Keratinocyte (primary cell): ENCODE measurements around the gene GPATCH4. TPM values are rescaled to one million over a fixed set of nuclear protein-coding genes. Genes with fewer than 3 reads are reported as not detected.

ENCODE experiments used
- DNase-seq: peaks from one replicate; pipeline ENCODE4 v3.0.0-alpha.2; 2011; ENCODE audit warnings: low read depth, missing footprints, low spot score
- FAIRE-seq: peaks from 2 replicates; lab custom pipeline; 2011; peaks lifted over from hg19 to GRCh38; lab: Jason Lieb, UNC
- H2AFZ ChIP-seq: 2 replicates; pipeline ENCODE4 v1.6.0; 2012; ENCODE audit warnings: low read length, control low read depth, inconsistent platforms; ENCODE audit not compliant: control insufficient read depth
- H3K27ac ChIP-seq: 2 replicates; pipeline ENCODE4 v1.5.1; 2011; ENCODE audit warnings: low read length; ENCODE audit not compliant: control insufficient read depth, insufficient read depth
- H3K27me3 ChIP-seq: 3 replicates; pipeline ENCODE4 v1.6.0; 2011; ENCODE audit warnings: low read length; ENCODE audit not compliant: control insufficient read depth, insufficient read depth; ENCODE audit errors: extremely low read depth
- H3K36me3 ChIP-seq, 2 experiments: 2 replicates in 1 of 2; 3 replicates in 1 of 2; pipeline ENCODE4 v1.5.1; 2011; ENCODE audit warnings: low read length in 2 of 2, mild to moderate bottlenecking in 1 of 2; ENCODE audit not compliant: control insufficient read depth in 2 of 2, insufficient read depth in 2 of 2; ENCODE audit errors: extremely low read depth in 1 of 2
- H3K4me1 ChIP-seq: 3 replicates; pipeline ENCODE4 v1.5.1; 2011; ENCODE audit warnings: low read length; ENCODE audit not compliant: control insufficient read depth, insufficient read depth; ENCODE audit errors: extremely low read depth
- H3K4me2 ChIP-seq: 3 replicates; pipeline ENCODE4 v1.6.0; 2011; ENCODE audit warnings: low read depth, low read length; ENCODE audit not compliant: control insufficient read depth, insufficient read depth; ENCODE audit errors: extremely low read depth
- H3K4me3 ChIP-seq, 3 experiments: fragments of 200-600 bp in 1 of 3; sonication (generic) in 1 of 3; 2 replicates in 2 of 3; 3 replicates in 1 of 3; pipeline ENCODE4 v1.5.1; 2011 to 2016; ENCODE audit warnings: low read length in 3 of 3, mild to moderate bottlenecking in 3 of 3, control low read depth in 2 of 3, inconsistent platforms in 1 of 3, low read depth in 1 of 3, mixed read lengths in 1 of 3, mixed run types in 1 of 3, moderate library complexity in 1 of 3; ENCODE audit not compliant: control insufficient read depth in 2 of 3, insufficient read depth in 2 of 3; ENCODE audit errors: extremely low read depth in 1 of 3
- H3K79me2 ChIP-seq: 2 replicates; pipeline ENCODE4 v1.6.0; 2012; ENCODE audit warnings: low read length; ENCODE audit not compliant: control insufficient read depth, insufficient read depth
- H3K9ac ChIP-seq: 3 replicates; pipeline ENCODE4 v1.6.0; 2011; ENCODE audit warnings: low read length; ENCODE audit not compliant: control insufficient read depth, insufficient read depth; ENCODE audit errors: extremely low read depth
- H3K9me1 ChIP-seq: 3 replicates; pipeline ENCODE4 v1.6.0; 2011; ENCODE audit warnings: low read length; ENCODE audit not compliant: control insufficient read depth, insufficient read depth; ENCODE audit errors: extremely low read depth
- H3K9me3 ChIP-seq: 2 replicates; pipeline ENCODE4 v1.5.1; 2012; ENCODE audit warnings: low read depth, low read length; ENCODE audit not compliant: control insufficient read depth
- H4K20me1 ChIP-seq: 3 replicates; pipeline ENCODE4 v1.6.0; 2011; ENCODE audit warnings: low read length; ENCODE audit not compliant: control insufficient read depth, insufficient read depth; ENCODE audit errors: extremely low read depth
- EZH2 ChIP-seq: IDR thresholded peaks from one replicate; pipeline ENCODE4 v1.6.1; 2012; ENCODE audit warnings: inconsistent platforms, mild to moderate bottlenecking, low read length, moderate library complexity
- dilution Hi-C: fragments of 300-500 bp; cut with MboI; formaldehyde crosslinking; loops from one replicate; pipeline ENCODE4 v1.7.0; 2020; ENCODE audit warnings: low sequenced_read_pairs; ENCODE audit not compliant: extremely low pct_ligation_motif_present
- polyA plus RNA-seq, 5 experiments: library from polyadenylated mRNA; depleted of rRNA in 3 of 5; stranded (reverse) in 3 of 5; stranded (forward) in 1 of 5; unstranded in 1 of 5; fragments of >200 nt; gene quantifications; 1 replicate in 1 of 5; 2 replicates in 3 of 5; 3 replicates in 1 of 5; pipeline versions ENCODE4 v1.2.1 to v1.2.3, GENCODE V29; 2011 to 2012; ENCODE audit warnings: missing spikeins in 2 of 5, low read depth in 1 of 5, low replicate concordance in 1 of 5
- TF ChIP-seq, protein P1 (sequence below), 3 experiments: IDR thresholded peaks in 1 of 3; conservative IDR thresholded peaks in 1 of 3; optimal IDR thresholded peaks in 1 of 3; 2 replicates in 2 of 3; 3 replicates in 1 of 3; pipeline versions ENCODE3 to v1.5.1; 2011; ENCODE audit warnings: low read length in 3 of 3, mild to moderate bottlenecking in 3 of 3, moderate library complexity in 2 of 3, control low read depth in 1 of 3, inconsistent platforms in 1 of 3; ENCODE audit not compliant: insufficient read depth in 2 of 3; ENCODE audit errors: extremely low read depth in 1 of 3

Gene GPATCH4
- polyA plus RNA-seq, 1 donor (not counting 4 experiments of a cell fraction or from before 2014, with no cell fraction given), result 43.5 TPM

DNA sequence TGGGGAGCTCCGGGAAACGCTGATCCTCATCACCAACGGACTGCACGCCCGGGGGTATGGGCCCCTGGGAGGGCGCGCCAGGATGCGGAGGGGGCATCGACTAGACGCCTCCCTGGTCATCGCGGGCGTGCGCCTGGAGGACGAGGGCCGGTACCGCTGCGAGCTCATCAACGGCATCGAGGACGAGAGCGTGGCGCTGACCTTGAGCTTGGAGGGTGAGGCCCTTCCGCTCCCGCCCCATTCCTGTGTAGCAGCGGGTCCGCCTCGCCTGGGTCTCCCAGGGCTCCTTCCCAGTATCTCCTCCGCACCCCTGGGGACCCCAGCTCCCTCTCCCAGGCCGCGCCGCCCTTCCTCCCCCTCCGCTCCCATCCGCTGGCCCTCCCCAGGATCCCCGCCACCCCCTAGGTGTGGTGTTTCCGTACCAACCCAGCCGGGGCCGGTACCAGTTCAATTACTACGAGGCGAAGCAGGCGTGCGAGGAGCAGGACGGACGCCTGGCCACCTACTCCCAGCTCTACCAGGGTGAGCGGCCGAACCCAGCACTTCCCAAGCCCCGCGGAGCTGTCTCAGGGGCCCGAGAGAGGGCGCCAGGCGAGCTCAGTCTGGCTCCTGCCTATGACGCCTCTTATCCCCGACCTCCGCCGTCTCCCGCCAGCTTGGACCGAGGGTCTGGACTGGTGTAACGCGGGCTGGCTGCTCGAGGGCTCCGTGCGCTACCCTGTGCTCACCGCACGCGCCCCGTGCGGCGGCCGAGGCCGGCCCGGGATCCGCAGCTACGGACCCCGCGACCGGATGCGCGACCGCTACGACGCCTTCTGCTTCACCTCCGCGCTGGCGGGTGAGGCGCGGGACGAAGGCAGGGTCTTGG, 22.9 kb upstream of the GPATCH4 start:
- Histone ChIP-seq H3K9me1 (no peaks in the 10 kb centered on the region), H3K4me2 (peak overlapping the region; percentile 66), H3K79me2 (no peaks in the 10 kb centered on the region), H4K20me1 (no peaks in the 10 kb centered on the region), H3K4me1 (no peaks in the 10 kb centered on the region), H3K4me3 (peak overlapping the region in 2 of 3 experiments; percentile 20 to 35), H3K27me3 (peaks cover 44% of the 10 kb centered on the region), H3K9ac (no peak overlapping the region), H3K9me3 (no peaks in the 10 kb centered on the region), H3K27ac (no peak overlapping the region), H2AFZ (peak overlapping the region; percentile 68), H3K36me3 (no peaks in the 10 kb centered on the region)
- FAIRE-seq, result no peak
- dilution Hi-C loops, result no loop called here
- no peak for DNase-seq
- TF ChIP-seq, protein P1, sequence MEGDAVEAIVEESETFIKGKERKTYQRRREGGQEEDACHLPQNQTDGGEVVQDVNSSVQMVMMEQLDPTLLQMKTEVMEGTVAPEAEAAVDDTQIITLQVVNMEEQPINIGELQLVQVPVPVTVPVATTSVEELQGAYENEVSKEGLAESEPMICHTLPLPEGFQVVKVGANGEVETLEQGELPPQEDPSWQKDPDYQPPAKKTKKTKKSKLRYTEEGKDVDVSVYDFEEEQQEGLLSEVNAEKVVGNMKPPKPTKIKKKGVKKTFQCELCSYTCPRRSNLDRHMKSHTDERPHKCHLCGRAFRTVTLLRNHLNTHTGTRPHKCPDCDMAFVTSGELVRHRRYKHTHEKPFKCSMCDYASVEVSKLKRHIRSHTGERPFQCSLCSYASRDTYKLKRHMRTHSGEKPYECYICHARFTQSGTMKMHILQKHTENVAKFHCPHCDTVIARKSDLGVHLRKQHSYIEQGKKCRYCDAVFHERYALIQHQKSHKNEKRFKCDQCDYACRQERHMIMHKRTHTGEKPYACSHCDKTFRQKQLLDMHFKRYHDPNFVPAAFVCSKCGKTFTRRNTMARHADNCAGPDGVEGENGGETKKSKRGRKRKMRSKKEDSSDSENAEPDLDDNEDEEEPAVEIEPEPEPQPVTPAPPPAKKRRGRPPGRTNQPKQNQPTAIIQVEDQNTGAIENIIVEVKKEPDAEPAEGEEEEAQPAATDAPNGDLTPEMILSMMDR (optimal IDR thresholded peaks at IDR 0.05 in 1 of 3, IDR thresholded peaks at IDR 0.05 in 1 of 3, conservative IDR thresholded peaks at IDR 0.05 in 1 of 3; ENCODE audit: extremely low read depth in 1 of 3, insufficient read depth in 2 of 3, low read length in 3 of 3), result peak in 2 of 3 experiments; percentile 50 to 62
- TF ChIP-seq EZH2, result peak; percentile 85

DNA sequence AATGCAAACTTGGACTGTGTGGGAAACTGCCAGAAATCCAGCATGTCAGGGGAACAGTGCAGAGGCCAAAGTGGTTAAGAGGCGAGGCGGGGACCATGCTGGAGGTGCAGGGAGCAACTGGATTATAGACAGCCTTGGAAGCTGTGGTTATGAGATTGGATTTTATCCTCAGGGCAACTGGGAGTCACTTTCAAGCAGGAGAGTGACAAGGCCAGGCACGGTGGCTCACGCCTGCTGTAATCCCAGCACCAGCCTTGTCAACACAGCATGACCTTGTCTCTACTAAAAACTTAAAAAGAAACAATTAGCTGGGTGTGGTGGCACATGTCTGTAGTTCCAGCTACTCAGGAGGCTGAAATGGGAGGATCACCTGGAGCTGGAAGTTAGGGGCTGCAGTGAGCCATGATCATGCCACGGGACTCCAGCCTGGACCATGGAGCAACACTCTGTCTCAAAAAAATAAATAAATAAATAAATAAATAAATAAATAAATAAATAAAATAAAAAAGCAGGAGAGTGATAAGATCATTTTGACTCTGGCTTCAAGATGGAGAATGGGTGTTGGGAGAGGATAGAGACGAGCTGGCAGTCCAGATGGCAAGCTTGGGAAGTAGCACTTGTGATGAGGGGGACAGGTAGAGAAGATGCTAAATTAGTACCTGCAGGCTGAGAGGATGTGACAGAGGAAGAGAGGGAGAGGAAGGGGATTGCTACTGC, 21.5 kb upstream of the GPATCH4 start:
- Histone ChIP-seq H3K4me1 (no peaks in the 10 kb centered on the region), H3K4me2 (no peak overlapping the region), H3K4me3 (no peak overlapping the region), H3K9me3 (no peaks in the 10 kb centered on the region), H3K27ac (no peak overlapping the region), H3K36me3 (no peaks in the 10 kb centered on the region), H3K27me3 (peaks cover 47% of the 10 kb centered on the region), H3K9ac (no peak overlapping the region), H2AFZ (no peak overlapping the region), H4K20me1 (no peaks in the 10 kb centered on the region), H3K79me2 (no peaks in the 10 kb centered on the region), H3K9me1 (no peaks in the 10 kb centered on the region)
- TF ChIP-seq EZH2, result no peak
- TF ChIP-seq, protein P1 (optimal IDR thresholded peaks at IDR 0.05 in 1 of 3, IDR thresholded peaks at IDR 0.05 in 1 of 3, conservative IDR thresholded peaks at IDR 0.05 in 1 of 3; ENCODE audit: extremely low read depth in 1 of 3, insufficient read depth in 2 of 3, low read length in 3 of 3), result no peak
- no peak for FAIRE-seq
- no peak for DNase-seq
- dilution Hi-C loops, result no loop called here
